NOMO-1 treated with dmso at 0.1 percent for 144 hours (cell line): ENCODE results near the gene SMIM10L2A.
"Not testable (repeated sequence)": the region's sequence is repeated elsewhere in the genome, so short reads cannot be mapped to it uniquely, and the experiment has no call there.

Experiments
- DNase-seq: peaks from one replicate; lab custom pipeline; 2025; ENCODE audit not compliant: unreplicated experiment; lab: John Stamatoyannopoulos, UW

SMIM10L2A gene

DNA sequence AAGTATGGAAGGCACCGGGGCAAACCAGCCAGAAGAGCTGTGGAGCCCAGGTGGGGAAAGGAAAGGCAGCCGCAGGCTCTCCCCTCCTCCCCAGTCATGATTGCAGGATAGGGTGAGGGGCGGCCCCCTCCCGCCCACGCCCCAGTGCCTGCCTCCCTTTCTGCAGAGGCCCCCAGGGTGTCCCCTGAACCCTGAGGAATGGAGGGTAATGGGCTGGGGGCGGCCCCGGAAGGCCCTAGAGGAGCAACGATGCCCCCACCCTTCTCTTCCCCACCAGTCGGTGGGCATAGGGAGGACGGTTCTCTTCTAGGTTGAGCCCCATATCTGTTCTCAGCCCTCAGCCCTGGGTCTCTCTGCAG is 1.0 kb downstream of the SMIM10L2A start:
- DNase-seq = not testable (repeated sequence)

DNA sequence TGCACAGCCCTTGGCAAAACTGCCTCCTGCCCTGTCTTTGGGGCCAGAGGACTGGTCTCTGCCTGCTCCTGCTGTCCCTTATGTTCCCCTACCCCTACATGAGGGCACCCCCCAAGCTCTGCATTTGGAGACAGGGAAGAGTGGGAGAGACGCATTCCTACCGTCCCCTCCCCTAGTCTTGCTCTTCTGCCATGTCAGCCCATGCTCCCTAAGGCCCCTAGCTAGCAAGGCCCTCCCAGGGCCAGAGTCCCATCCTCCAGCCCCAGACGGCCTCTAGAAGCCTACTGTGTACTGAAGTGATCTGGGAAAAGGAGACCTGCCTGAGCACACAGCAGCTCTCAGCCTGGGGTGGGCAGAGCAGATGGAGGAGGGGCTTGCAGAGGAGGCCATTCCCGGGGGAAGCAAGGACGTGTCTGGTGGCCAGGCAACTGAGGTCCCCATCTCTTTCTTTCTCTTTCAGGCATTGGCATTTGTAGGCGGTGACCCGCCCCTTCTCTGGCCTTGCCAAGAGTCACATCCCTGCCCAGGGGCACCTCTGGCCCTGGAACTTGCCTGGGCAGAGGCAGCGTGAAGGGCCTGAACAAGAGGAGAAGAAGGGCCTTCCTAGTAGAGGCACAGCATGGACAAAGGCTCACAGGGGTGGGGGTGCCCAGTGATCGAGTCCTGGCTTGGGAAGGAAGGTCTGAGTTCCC is 1.6 kb downstream of the SMIM10L2A start:
- not testable (repeated sequence) for DNase-seq

- no peak for DNase-seq
Measured at GRCh38 chrX:135424469-135424868, 2.7 kb downstream of the SMIM10L2A start.

GRCh38 chrX:135425026-135425965 is 3.6 kb downstream of the SMIM10L2A start:
- no peak for DNase-seq

DNA sequence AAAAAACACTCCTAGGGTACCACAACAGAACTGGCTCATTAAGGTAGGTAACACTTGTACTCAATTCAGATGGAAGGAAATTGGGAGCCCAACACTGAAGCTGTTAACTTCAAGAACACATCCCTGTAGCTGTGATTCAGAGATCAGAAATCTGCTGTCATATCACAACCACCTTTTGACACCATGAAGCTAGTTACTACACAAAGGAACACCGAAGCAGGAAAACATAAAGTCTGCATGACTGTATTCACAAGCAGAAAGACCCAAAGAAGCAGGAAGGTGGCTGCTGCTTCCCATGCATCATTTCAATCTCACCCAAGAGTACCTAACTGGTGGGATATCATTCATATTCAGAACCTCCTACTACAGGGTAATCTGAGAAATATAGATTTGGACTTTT is 7.7 kb downstream of the SMIM10L2A start:
- no peak for DNase-seq

DNA sequence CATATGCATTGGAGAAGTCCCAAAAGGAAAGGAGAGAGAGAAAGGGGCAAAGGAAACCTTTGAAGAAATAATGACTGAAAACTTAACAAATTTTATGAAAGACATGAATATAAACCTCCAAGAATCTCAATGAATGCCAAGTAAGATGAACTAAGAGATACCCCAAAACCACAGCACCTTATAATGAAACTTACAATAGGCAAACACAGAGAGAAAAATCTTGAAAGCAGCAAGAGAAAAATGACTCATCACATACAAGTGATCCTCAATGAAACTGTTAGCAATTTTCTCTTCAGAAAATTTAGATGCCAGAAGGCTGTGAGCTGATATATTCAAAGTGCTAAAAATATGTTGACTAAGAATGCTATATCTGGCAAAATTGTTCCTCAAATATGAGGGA is 10.1 kb downstream of the SMIM10L2A start:
- no peak for DNase-seq

- DNase-seq = no peak
Measured at GRCh38 chrX:135432453-135432852, 10.7 kb downstream of the SMIM10L2A start.

DNA sequence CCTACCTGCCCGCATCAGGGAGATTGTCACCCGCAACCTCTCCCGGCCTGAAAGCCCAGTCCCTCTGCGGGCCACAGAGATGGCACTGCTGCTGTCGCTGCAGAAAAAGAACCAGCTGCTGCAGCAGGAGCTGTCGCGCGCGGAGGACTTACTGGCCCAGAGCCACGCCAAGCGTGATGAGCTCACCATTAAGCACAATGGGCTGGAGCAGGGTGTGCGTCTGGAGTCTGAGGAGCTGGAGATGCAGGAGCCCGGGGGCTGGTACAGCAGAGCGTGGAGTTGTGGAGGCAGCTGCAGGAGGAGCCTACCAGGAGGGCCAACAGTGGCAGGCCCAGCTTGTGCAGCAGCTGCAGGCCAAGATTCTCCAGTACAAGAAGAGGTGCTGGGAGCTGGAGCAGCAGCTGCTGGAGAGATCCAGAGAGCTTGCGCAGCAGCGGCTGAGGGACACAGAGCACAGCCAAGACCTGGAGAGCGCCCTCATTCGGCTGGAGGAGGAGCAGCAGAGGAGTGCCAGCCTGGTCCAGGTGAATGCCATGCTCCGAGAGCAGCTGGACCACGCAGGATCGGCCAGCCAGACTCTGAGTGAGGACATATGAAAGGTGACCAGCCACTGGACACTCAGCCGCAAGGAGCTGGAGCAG is 11.3 kb downstream of the SMIM10L2A start:
- DNase-seq = no peak

GRCh38 chrX:135433531-135434257 is 11.9 kb downstream of the SMIM10L2A start:
- DNase-seq = no peak

GRCh38 chrX:135434258-135435138 is 12.8 kb downstream of the SMIM10L2A start:
- no peak for DNase-seq

DNA sequence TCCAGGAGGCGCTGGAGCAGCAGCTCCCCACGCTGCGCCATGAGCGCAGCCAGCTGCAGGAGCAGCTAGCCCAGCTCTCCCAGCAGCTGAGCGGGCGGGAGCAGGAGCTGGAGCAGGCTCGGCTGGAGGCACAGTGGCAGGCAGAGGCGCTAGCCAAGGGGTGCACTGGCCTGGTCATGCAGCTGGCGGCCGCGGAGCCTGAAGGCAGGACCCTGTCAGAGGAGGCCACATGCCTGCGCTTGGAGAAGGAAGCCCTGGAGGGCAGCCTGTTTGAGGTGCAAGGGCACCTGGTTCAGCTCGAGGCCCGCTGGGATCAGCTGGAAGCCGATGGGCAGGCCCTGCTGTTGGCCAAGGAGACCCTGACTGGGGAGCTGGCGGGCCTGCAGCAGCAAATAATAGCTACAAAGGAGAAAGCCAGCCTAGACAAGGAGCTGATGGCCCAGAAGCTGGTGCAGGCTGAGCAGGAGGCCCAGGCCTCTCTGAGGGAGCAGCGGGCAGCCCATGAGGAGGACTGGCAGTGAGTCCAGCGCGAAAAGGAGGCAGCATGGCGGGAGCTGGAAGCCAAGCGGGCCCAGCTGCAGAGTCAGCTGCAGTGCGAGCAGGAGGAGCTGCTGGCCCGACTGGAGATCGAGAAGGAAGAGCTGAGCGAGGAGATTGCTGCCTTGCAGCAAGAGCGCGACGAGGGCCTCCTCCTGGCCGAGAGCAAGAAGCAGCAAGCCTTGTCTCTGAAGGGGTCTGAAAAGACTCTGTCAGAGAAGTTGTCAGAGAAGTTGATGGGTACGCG is 13.6 kb downstream of the SMIM10L2A start:
- no peak for DNase-seq

GRCh38 chrX:135435933-135436332 is 14.2 kb downstream of the SMIM10L2A start:
- DNase-seq = no peak

GRCh38 chrX:135436456-135436855 is 14.7 kb downstream of the SMIM10L2A start:
- DNase-seq = no peak

DNA sequence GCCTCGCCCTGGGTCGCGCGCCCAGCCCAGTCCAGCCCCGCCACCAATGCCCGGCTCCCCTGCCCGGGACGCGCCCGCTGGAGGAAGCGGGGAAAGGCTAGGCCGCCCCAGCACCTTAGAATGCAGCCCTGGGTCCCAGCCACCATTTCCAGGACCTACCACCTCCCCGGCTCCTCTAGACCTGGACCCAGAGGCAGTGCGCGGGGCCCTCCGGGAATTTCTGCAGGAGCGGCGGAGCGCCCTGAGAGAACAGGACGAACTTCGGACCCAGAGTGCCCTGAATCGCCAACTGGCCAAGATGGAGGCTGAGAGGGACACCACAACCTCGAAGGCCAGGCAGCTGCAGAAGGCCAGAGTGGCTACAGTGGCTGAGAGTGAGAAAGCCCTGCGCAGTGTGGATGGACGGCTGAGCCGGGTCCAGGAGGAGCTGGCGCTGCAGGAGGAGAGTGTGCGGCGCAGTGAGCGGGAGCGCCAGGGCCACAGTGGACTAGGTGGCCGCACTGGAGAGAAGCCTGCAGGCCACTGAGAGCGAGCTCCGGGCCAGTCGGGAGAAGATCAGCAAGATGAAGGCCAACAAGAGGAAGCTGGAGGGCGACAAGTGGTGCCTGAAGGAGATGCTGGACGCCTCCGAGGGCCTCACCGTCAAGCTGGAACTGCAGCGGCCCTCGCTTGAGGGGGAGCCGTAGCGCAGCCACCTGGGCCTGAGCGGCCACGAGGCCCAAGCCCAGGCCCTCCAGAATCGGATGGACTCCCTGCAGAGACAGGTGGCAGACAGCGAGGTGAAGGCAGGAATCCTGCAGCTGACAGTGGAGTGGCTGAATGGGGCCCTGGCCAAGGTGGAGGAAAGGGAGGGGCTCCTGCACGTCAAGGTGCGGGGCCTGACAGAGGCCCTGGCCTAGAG is 15.5 kb downstream of the SMIM10L2A start:
- no peak for DNase-seq

- DNase-seq = no peak
Measured at GRCh38 chrX:135437867-135438733, 16.4 kb downstream of the SMIM10L2A start.

DNA sequence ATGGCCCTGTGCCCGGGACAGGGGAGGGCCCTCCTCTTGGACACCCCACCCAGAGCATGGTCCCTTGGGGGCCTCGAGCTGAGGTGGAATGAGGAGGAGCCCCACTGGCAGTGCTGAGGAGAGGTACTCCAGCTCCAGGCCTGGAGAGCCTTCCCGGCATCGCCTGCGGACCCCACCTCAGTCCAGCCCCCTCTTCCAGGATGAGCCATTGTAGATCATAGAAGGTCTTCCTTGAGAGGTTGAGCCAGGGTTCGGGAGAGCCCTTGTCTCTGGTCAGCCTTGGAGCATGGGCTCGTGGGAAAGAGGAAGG is 16.9 kb downstream of the SMIM10L2A start:
- DNase-seq = no peak
